K562 (cell line): Measurements from ENCODE around the gene SLC49A3. TPM values are rescaled to one million over a fixed set of nuclear protein-coding genes. Genes with fewer than 3 reads are reported as not detected.

Source experiments
- ATAC-seq: fragments of 200-7000 bp; cut with Tn5 transposase; 3 replicates; pipeline ENCODE4 v1.9.1; 2020; ENCODE audit warnings: moderate library complexity
- BruUV-seq: library from RNA; stranded (reverse); fragments of 400-500 nt; replicated peaks from 2 replicates; lab custom pipeline; 2021; lab: Mats Ljungman, UMichigan
- CTCF ChIA-PET: fragments of 300-600 bp; formaldehyde crosslinking; extraction: SDS; loops from one replicate; lab custom pipeline; 2021; ENCODE audit warnings: low intra/inter-chr PET ratio; lab: Yijun Ruan, JAX
- POLR2A ChIA-PET: fragments of 300-600, 350-650 bp; sonication (Branson Sonifier 250); formaldehyde crosslinking; extraction: SDS; loops from one replicate; lab custom pipeline; 2021; ENCODE audit warnings: antibody characterized with exemption, inconsistent platforms; lab: Yijun Ruan, JAX
- DNase-seq, 4 experiments: peaks; one replicate each; pipeline versions ENCODE4 v3.0.0 to v3.0.0-alpha.2; 2011 to 2018; ENCODE audit warnings: low spot score in 3 of 4, mixed read lengths in 3 of 4; ENCODE audit errors: extremely low read depth in 1 of 4
- FAIRE-seq: peaks from 2 replicates; lab custom pipeline; 2011; peaks lifted over from hg19 to GRCh38; lab: Jason Lieb, UNC
- H2AFZ ChIP-seq: 2 replicates; pipeline ENCODE4 v1.6.0; 2011; ENCODE audit warnings: low read depth, low read length, control low read depth, inconsistent platforms
- H3K27ac ChIP-seq: fragments of 200-600 bp; 3 replicates; pipeline ENCODE4 v1.8.0; 2011; ENCODE audit warnings: low read depth, mild to moderate bottlenecking, control low read depth, inconsistent platforms, low read length, moderate library complexity, mixed read lengths; ENCODE audit errors: extremely low read depth
- H3K27me3 ChIP-seq, 2 experiments: fragments of 300-600 bp in 1 of 2; 2 replicates in 1 of 2; 3 replicates in 1 of 2; pipeline versions ENCODE4 v1.6.0 to v1.8.0; 2011; ENCODE audit warnings: inconsistent platforms in 2 of 2, low read length in 2 of 2, mild to moderate bottlenecking in 1 of 2, mixed read lengths in 1 of 2, moderate library complexity in 1 of 2; ENCODE audit not compliant: control insufficient read depth in 2 of 2, insufficient read depth in 2 of 2
- H3K36me3 ChIP-seq: fragments of 300-600 bp; 3 replicates; pipeline ENCODE4 v1.8.0; 2011; ENCODE audit warnings: mild to moderate bottlenecking, low read length, inconsistent platforms; ENCODE audit not compliant: control insufficient read depth, insufficient read depth
- H3K4me1 ChIP-seq, 2 experiments: fragments of 200-600 bp in 1 of 2; replicated peaks in 1 of 2; 2 replicates in 1 of 2; 3 replicates in 1 of 2; pipeline versions ENCODE4 v1.5.1 to v1.8.0; 2011; ENCODE audit warnings: inconsistent platforms in 2 of 2, low read length in 2 of 2, mild to moderate bottlenecking in 1 of 2, mixed read lengths in 1 of 2, moderate library complexity in 1 of 2; ENCODE audit not compliant: control insufficient read depth in 2 of 2, insufficient read depth in 2 of 2
- H3K4me2 ChIP-seq: 2 replicates; pipeline ENCODE4 v1.6.1; 2011; ENCODE audit warnings: low read length, control low read depth, inconsistent platforms, mixed read lengths; ENCODE audit not compliant: insufficient read depth
- H3K4me3 ChIP-seq: fragments of 200-600 bp; sonication (generic), shearing (Covaris generic); 2 replicates; pipeline ENCODE4 v1.5.1; 2016; ENCODE audit warnings: control low read depth, inconsistent platforms
- H3K79me2 ChIP-seq: fragments of 200-600 bp; 3 replicates; pipeline ENCODE4 v1.8.0; 2011; ENCODE audit warnings: low read length, inconsistent platforms; ENCODE audit not compliant: control insufficient read depth, insufficient read depth
- H3K9ac ChIP-seq, 2 experiments: 2 replicates each; pipeline versions ENCODE4 v1.6.0 to v1.6.1; 2011; ENCODE audit warnings: low read depth in 2 of 2, low read length in 2 of 2, control low read depth in 1 of 2, inconsistent platforms in 1 of 2, mild to moderate bottlenecking in 1 of 2, mixed read lengths in 1 of 2; ENCODE audit not compliant: insufficient read depth in 1 of 2
- H3K9me1 ChIP-seq: one replicate; pipeline ENCODE4 v1.6.0; 2011; ENCODE audit warnings: inconsistent platforms, mild to moderate bottlenecking, low read length, moderate library complexity; ENCODE audit not compliant: control insufficient read depth, insufficient read depth
- H3K9me3 ChIP-seq: replicated peaks from 2 replicates; pipeline ENCODE4 v1.5.1; 2011; ENCODE audit warnings: low read depth, low read length, inconsistent platforms; ENCODE audit not compliant: control insufficient read depth, insufficient read depth
- H4K20me1 ChIP-seq: replicated peaks from 2 replicates; pipeline ENCODE4 v1.6.1; 2011; ENCODE audit warnings: low read length, inconsistent platforms, mixed read lengths; ENCODE audit not compliant: control insufficient read depth, insufficient read depth
- HINFP ChIP-seq: fragments of 450-650 bp; conservative IDR thresholded peaks from 2 replicates; pipeline ENCODE4 v1.6.1; 2016; ENCODE audit warnings: missing genetic modification characterization, low read depth, mild to moderate bottlenecking, control low read depth, missing compliant biosample characterization
- KLF1 ChIP-seq: fragments of 450-650 bp; IDR thresholded peaks from 2 replicates; pipeline ENCODE4 v1.6.1; 2016; ENCODE audit warnings: missing genetic modification characterization, missing compliant biosample characterization
- L3MBTL2 ChIP-seq: fragments of 450-650 bp; IDR thresholded peaks from 2 replicates; pipeline ENCODE4 v1.6.1; 2016; ENCODE audit warnings: mild to moderate bottlenecking, moderate library complexity
- MLX ChIP-seq, 2 experiments: fragments of 450-650 bp in 1 of 2; sonication (generic) in 1 of 2; formaldehyde crosslinking; conservative IDR thresholded peaks; 2 replicates each; pipeline versions ENCODE4 v1.4.0 to v1.8.1; 2020 to 2022; ENCODE audit warnings: mild to moderate bottlenecking in 1 of 2, missing genetic modification reagents in 1 of 2
- RREB1 ChIP-seq: fragments of 250-450 bp; sonication (Bioruptor Pico); IDR thresholded peaks from 2 replicates; pipeline ENCODE4 v1.4.0; 2020
- ZC3H4 ChIP-seq: sonication (generic); formaldehyde crosslinking; IDR thresholded peaks from 2 replicates; pipeline ENCODE4 v1.9.0; 2021; ENCODE audit warnings: missing genetic modification reagents, borderline replicate concordance
- ZNF121 ChIP-seq: sonication (generic); formaldehyde crosslinking; conservative IDR thresholded peaks from 2 replicates; pipeline ENCODE4 v1.8.0; 2022; ENCODE audit warnings: missing genetic modification reagents
- ZNF143 ChIP-seq: sonication (generic); formaldehyde crosslinking; IDR thresholded peaks from 2 replicates; pipeline ENCODE4 v1.9.0; 2022; ENCODE audit warnings: mild to moderate bottlenecking, missing genetic modification reagents
- ZNF174 ChIP-seq: fragments of 250-450 bp; sonication (Bioruptor Pico); IDR thresholded peaks from 2 replicates; pipeline ENCODE4 v1.4.0; 2020; ENCODE audit warnings: mild to moderate bottlenecking
- ZNF79 ChIP-seq: fragments of 250-450 bp; sonication (Bioruptor Pico); IDR thresholded peaks from 2 replicates; pipeline ENCODE4 v1.4.0; 2020; ENCODE audit warnings: low read depth, mild to moderate bottlenecking, moderate library complexity
- WGBS: fragments of 100-300 bp; shearing (Covaris generic); methylation state at CpG from one replicate; pipeline ENCODE4 v1.1.6; 2016; ENCODE audit warnings: low coverage, mixed read lengths; ENCODE audit not compliant: insufficient coverage; ENCODE audit errors: missing lambda C conversion rate; 5-methylcytosine and 5-hydroxymethylcytosine counted together
- in situ Hi-C: fragments of 300-500 bp; cut with MboI; formaldehyde crosslinking; loops from 4 replicates; pipeline ENCODE4 v1.15.0; 2018; ENCODE audit warnings: inconsistent platforms, mixed read lengths
- intact Hi-C: fragments of 100-400 bp; cut with micrococcal nuclease; formaldehyde crosslinking; loops from 2 replicates; pipeline ENCODE4 v1.14.2; 2022
- polyA plus RNA-seq, 8 experiments: library from polyadenylated mRNA; depleted of rRNA in 4 of 8; stranded (reverse) in 5 of 8; unstranded in 3 of 8; fragments of >200 nt; fragmentation: Nextera tagmentation in 2 of 8; fragmentation: Illumina TruSeq in 1 of 8; extraction: Ambion mirVana in 2 of 8; extraction: Trizol in 1 of 8; gene quantifications; 2 replicates each; pipeline versions ENCODE4 v1.2.1 to v1.2.3, GENCODE V29; 2011 to 2014; ENCODE audit warnings: inconsistent platforms in 1 of 8, missing spikeins in 1 of 8
- total RNA-seq, 7 experiments: library from RNA; depleted of rRNA in 6 of 7; stranded (reverse); fragments of >200 nt in 6 of 7; fragmentation: Illumina TruSeq in 2 of 7; extraction: Trizol in 2 of 7; gene quantifications; 2 replicates each; pipeline versions ENCODE4 v1.2.1 to v1.2.3, GENCODE V29; 2011 to 2021; ENCODE audit warnings: low replicate concordance in 1 of 7

The SLC49A3 gene
- total and polyA plus RNA-seq, 9 of the 15 experiments (the other 6 are each of a cell fraction or from before 2014, with no cell fraction given), result 0.24 to 0.41 TPM; not detected in 7

- no peak overlapping the region for H2AFZ ChIP-seq
- H3K9me1 ChIP-seq, result no peaks in the 10 kb centered on the region
- POLR2A ChIA-PET, result no interaction called here
- H3K79me2 ChIP-seq, result no peaks in the 10 kb centered on the region
- H3K27ac ChIP-seq, result no peak overlapping the region
- DNase-seq (no peak), ATAC-seq (no peak)
- peaks cover 26 to 64% of the 10 kb centered on the region in 2 experiments for H3K27me3 ChIP-seq
- no peaks in the 10 kb centered on the region for H4K20me1 ChIP-seq
- H3K4me1 ChIP-seq, result peaks cover 0 to 27% of the 10 kb centered on the region in 2 experiments; a peak in 2 of 5 replicates
- 2% methylated on average over 8 of the region's 9 CpGs for WGBS
- no peaks in the 10 kb centered on the region for H3K36me3 ChIP-seq
- H3K4me2 ChIP-seq, result no peak overlapping the region
- intact Hi-C loops (no loop called here), in situ Hi-C loops (no loop called here)
- CTCF ChIA-PET, result no interaction called here
- no TSS peak for BruUV-seq
- no peak overlapping the region for H3K4me3 ChIP-seq
- no peak for TF ChIP-seq ZNF143
- no peak for TF ChIP-seq L3MBTL2
- no peak for TF ChIP-seq KLF1 (tag)
- TF ChIP-seq ZNF121 (CRISPR knock-in tag), result no peak
- no peak for TF ChIP-seq ZNF79 (CRISPR knock-in tag)
- TF ChIP-seq ZC3H4, result no peak
- TF ChIP-seq HINFP, result no peak
- no peak for TF ChIP-seq MLX (CRISPR knock-in tag; conservative IDR thresholded peaks at IDR 0.05)
- TF ChIP-seq ZNF174 (CRISPR knock-in tag), result no peak
- TF ChIP-seq RREB1, result no peak
- TF ChIP-seq, all 486 proteins: peak for 0
- Histone ChIP-seq H3K9ac (no peak overlapping the region), H3K9me3 (no peaks in the 10 kb centered on the region; the same call in 1 of the 2 replicates)
- FAIRE-seq, result no peak
Measured at GRCh38 chr4:633406-633805, 55.5 kb downstream of the SLC49A3 start.
